HUES6 (cell line): ENCODE results near the gene CASP8AP2.
"Not testable (repeated sequence)": the region's sequence is repeated elsewhere in the genome, so short reads cannot be mapped to it uniquely, and the experiment has no call there.

Experiments
- H3K27ac ChIP-seq: 2 replicates; pipeline ENCODE4 v1.7.0; 2013; ENCODE audit warnings: low read depth, mild to moderate bottlenecking, low read length, inconsistent platforms
- H3K27me3 ChIP-seq: 2 replicates; pipeline ENCODE4 v1.6.1; 2013; ENCODE audit warnings: low read length; ENCODE audit not compliant: control insufficient read depth, insufficient read depth
- H3K36me3 ChIP-seq: 2 replicates; pipeline ENCODE4 v1.6.1; 2013; ENCODE audit warnings: low read length; ENCODE audit not compliant: control insufficient read depth, insufficient read depth
- H3K4me1 ChIP-seq: 2 replicates; pipeline ENCODE4 v1.6.1; 2013; ENCODE audit warnings: low read length; ENCODE audit not compliant: control insufficient read depth, insufficient read depth
- H3K4me3 ChIP-seq: 2 replicates; pipeline ENCODE4 v1.5.1; 2013; ENCODE audit warnings: low read depth, low read length
- H3K9ac ChIP-seq: one replicate; pipeline ENCODE4 v1.6.1; 2013; ENCODE audit warnings: mild to moderate bottlenecking, low read length
- H3K9me3 ChIP-seq: 2 replicates; pipeline ENCODE4 v1.6.1; 2013; ENCODE audit warnings: low read depth, low read length; ENCODE audit not compliant: control insufficient read depth, insufficient read depth

Gene CASP8AP2

DNA sequence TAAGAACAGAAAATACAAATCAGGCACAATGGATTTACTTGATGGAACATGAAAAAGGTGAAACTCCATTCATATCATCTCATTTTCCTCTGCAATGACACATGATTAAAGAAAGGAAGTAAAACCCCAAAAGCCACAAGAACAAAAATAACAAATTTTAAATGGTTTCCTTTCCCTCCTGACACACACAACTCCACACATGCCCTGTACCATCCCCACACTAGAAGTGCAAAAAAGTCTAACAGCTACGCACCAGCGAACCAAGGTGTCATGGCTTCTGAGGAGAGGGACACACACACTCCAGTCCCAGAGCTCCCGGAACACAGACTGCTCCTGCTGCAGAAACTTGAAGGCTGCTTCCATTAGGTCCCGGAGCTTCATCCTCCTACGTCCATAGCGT is 35.4 kb upstream of the CASP8AP2 start:
- Histone ChIP-seq H3K27me3 (no peaks in the 10 kb centered on the region), H3K9ac (no peak overlapping the region), H3K36me3 (peaks cover 86% of the 10 kb centered on the region), H3K4me1 (peaks cover 5% of the 10 kb centered on the region), H3K27ac (0 out of 2 replicates have a peak overlapping the region, but pooled peaks have one; percentile 6), H3K9me3 (no peaks in the 10 kb centered on the region), H3K4me3 (no peak overlapping the region)

DNA sequence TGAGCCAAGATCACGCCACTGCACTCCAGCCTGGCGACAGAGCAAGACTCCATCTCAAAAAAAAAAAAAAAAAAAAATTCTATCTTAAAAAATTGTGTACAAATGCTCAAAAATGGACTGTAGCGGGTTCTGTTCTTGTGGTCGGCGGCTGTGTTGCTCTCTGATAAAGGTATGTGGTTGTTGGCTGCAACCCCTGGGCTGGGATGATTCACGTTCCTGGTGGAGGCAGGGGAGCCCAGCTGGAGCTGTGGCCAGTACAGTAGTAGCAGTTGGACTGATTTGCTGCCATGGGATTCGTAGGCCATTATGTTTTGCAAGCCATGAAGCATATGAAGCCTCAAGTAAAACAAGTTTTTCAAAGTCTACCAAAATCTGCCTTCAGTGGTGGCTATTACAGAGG is 32.4 kb upstream of the CASP8AP2 start:
- Histone ChIP-seq H3K27me3 (no peaks in the 10 kb centered on the region), H3K4me3 (no peak overlapping the region), H3K9me3 (no peaks in the 10 kb centered on the region), H3K9ac (no peak overlapping the region), H3K27ac (no peak overlapping the region), H3K36me3 (peaks cover 78% of the 10 kb centered on the region), H3K4me1 (peaks cover 17% of the 10 kb centered on the region)

DNA sequence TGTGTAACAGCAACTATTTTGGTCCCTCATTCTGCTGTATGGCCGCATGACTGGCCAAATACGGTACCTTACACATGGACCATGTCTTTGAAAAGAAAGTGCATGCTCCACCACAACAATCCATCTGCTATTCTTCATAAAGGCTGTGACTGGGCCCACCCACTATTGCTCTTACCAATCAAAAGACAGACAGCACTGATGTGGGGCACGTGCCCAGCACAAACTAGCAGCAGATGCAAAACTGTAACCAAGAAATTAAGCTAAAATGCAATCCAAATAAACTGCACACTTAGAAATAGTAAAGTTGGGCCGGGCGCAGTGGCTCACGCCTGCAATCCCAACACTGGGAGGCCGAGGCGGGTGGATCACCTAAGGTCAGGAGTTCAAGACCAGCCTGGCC is 30.6 kb upstream of the CASP8AP2 start:
- peak overlapping the region; percentile 43 for H3K27ac ChIP-seq
- H3K4me1 ChIP-seq = peaks cover 17% of the 10 kb centered on the region
- H3K9ac ChIP-seq = no peak overlapping the region
- no peak overlapping the region for H3K4me3 ChIP-seq
- no peaks in the 10 kb centered on the region for H3K27me3 ChIP-seq
- H3K36me3 ChIP-seq = peaks cover 71% of the 10 kb centered on the region
- no peaks in the 10 kb centered on the region for H3K9me3 ChIP-seq

DNA sequence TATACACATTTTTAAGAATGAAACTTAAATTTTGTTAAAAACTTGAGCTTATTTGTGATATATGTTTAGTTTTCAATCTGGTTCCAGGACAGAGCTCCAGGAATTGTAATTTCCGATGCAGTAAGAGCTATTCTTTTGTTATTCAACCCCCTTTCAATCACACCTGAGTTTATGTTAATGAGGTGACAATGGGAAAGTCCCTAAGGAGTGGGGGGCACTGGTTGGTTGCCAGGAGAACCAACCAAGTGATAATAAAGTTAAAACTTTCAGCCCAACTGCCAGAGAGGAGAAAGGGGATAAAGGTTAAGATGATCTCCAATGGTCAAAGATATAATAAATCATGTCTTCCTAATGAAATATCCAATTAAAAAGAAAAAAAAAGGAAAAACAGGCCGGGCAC is 29.9 kb upstream of the CASP8AP2 start:
- H3K4me3 ChIP-seq = no peak overlapping the region
- peaks cover 65% of the 10 kb centered on the region for H3K36me3 ChIP-seq
- no peak overlapping the region for H3K9ac ChIP-seq
- no peaks in the 10 kb centered on the region for H3K27me3 ChIP-seq
- peak overlapping the region; percentile 43 for H3K27ac ChIP-seq
- H3K4me1 ChIP-seq = peaks cover 17% of the 10 kb centered on the region
- H3K9me3 ChIP-seq = no peaks in the 10 kb centered on the region

DNA sequence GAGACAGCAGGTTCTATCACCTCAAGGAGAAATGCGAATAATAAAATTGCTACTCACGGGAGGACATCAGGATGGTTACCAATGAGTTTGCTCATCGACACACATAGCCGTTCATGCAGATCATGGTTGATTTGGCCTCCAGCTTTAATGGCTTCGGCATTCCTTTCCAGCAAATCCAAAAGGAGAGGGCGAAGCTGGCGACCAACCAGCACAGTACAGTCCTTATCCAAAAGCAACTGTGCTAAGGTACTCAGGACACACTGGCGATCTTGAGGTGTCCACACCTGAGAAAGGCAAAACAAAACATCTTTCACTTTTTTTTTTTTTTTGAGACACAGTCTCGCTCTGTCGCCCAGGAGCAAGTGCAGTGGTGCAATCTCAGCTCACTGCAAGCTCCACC is 26.4 kb upstream of the CASP8AP2 start:
- Histone ChIP-seq H3K4me3 (no peak overlapping the region), H3K27ac (no peak overlapping the region), H3K9ac (no peak overlapping the region), H3K36me3 (peaks cover 40% of the 10 kb centered on the region), H3K9me3 (no peaks in the 10 kb centered on the region), H3K27me3 (no peaks in the 10 kb centered on the region), H3K4me1 (peaks cover 31% of the 10 kb centered on the region)

DNA sequence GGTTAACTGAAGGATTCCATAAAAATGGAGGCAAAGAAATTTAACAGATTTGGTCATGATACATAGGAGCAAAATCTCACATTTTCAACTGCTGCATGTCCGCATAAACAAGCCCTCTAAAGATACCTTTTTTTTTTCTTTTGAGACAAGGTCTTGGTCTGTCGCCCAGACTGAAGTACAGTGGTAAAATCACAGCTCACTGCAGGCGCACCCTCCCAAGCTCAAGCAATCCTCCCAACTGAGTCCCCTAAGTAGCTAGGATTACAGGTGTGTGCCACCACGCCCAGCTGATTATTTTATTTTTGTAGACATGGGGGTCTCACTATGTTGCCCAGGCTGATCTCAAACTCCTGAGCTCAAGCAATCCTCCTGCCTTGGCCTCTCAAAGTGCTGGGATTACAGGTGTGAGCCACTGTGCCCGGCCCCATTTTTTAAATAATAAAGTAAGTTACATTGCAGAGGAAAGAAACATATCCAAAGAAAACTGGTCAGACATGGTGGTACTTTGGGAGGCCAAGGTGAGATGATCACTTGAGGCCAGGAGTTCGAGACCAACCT is 23.8 kb upstream of the CASP8AP2 start:
- no peak overlapping the region for H3K4me3 ChIP-seq
- H3K9me3 ChIP-seq = no peaks in the 10 kb centered on the region
- peaks cover 18% of the 10 kb centered on the region for H3K4me1 ChIP-seq
- peaks cover 29% of the 10 kb centered on the region for H3K36me3 ChIP-seq
- no peaks in the 10 kb centered on the region for H3K27me3 ChIP-seq
- H3K27ac ChIP-seq = 0 out of 2 replicates have a peak overlapping the region, but pooled peaks have one; percentile 37
- H3K9ac ChIP-seq = no peak overlapping the region

DNA sequence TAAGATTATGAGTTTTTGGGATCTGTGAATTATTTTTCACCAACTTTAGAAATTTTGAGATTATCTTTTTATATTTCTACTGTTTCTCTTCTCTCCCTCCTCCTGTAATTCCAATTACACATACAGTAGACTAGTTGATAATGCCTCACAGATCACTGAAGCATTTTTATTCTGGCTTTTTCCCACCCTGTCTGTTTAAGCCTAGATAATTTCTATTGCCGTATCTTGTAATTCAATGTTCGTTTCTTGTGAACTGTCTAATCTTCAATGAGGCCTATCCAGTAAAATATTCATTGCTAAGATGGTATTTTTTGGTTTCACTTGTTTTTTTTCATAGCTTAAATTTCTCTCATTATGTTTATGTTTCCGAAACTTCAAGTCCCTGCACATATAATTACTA is 22.1 kb upstream of the CASP8AP2 start:
- no peaks in the 10 kb centered on the region for H3K9me3 ChIP-seq
- no peak overlapping the region for H3K27ac ChIP-seq
- H3K9ac ChIP-seq = no peak overlapping the region
- peaks cover 17% of the 10 kb centered on the region for H3K4me1 ChIP-seq
- no peak overlapping the region for H3K4me3 ChIP-seq
- peaks cover 14% of the 10 kb centered on the region for H3K36me3 ChIP-seq
- no peaks in the 10 kb centered on the region for H3K27me3 ChIP-seq

DNA sequence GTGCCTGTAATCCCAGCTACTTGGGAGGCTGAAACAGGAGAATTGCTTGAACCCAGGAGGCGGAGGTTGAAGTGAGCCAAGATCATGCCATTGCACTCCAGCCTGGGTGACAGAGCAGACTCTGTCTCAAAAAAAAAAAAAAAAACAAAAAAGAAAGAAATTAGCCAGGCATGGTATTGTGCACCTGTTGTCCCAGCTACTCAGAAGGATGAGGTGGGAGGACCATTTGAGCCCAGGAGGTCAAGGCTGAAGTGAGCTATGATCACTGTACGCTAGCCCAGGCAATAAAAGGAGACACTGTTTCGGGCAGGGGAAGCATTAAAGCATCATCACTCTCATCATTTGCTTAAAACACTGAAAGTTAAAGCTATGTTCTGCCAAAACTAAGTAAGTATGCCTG is 16.3 kb upstream of the CASP8AP2 start:
- Histone ChIP-seq H3K36me3 (peaks cover 18% of the 10 kb centered on the region), H3K4me1 (peaks cover 42% of the 10 kb centered on the region)
- H3K9me3 ChIP-seq, H3K4me3 ChIP-seq, H3K27ac ChIP-seq, H3K9ac ChIP-seq, H3K27me3 ChIP-seq: not testable (repeated sequence)

DNA sequence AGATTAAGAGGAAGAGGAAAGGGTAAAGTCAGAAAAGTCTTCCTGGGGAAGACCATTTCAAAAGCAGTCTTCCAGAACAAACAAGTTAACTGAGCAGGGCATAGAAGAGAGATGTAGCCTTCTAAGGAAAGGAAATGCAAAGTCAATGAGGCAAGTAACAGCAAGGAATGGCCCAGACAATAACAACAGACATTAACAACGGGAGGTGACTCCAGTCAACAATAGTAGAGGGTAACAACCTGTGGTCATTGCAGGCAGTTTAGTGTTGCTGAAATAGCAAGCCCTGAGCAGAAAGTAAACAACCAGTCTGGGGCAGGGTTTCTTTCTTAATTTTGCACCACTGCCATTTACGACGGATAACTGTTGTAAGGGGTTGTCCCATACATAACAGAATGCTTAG is 12.2 kb upstream of the CASP8AP2 start:
- H3K27ac ChIP-seq = peak overlapping the region; percentile 97

DNA sequence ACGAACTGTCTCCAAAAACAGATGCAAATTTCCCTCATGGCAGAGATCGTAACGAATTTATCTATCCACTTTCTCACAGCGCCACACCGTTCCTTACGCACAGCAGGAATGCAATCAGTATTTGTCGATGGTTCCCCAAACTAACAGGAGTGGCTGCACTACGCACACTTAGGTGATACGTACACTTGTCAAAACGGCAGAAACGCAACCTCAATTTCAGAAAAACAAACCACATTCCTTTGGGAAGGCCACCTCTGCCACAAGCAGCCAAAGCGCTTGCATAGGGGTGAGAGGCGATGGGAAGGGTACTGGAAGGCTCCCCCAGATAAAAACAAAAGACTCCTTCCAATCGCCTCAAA is 10.7 kb upstream of the CASP8AP2 start:
- Histone ChIP-seq H3K9ac (peak overlapping the region; percentile 99), H3K4me1 (peaks cover 39% of the 10 kb centered on the region), H3K27me3 (no peaks in the 10 kb centered on the region), H3K4me3 (peak overlapping the region; percentile 100), H3K9me3 (no peaks in the 10 kb centered on the region), H3K36me3 (peaks cover 12% of the 10 kb centered on the region; the same call in 1 of the 2 replicates), H3K27ac (peak overlapping the region; percentile 97)

More for the DNA sequence above, 12.2 kb upstream of the CASP8AP2 start:
- peak overlapping the region; percentile 99 for H3K9ac ChIP-seq
- no peaks in the 10 kb centered on the region for H3K9me3 ChIP-seq
- peak overlapping the region; percentile 100 for H3K4me3 ChIP-seq
- peaks cover 44% of the 10 kb centered on the region for H3K4me1 ChIP-seq
- H3K36me3 ChIP-seq = peaks cover 12% of the 10 kb centered on the region; the same call in 1 of the 2 replicates
- H3K27me3 ChIP-seq = no peaks in the 10 kb centered on the region

DNA sequence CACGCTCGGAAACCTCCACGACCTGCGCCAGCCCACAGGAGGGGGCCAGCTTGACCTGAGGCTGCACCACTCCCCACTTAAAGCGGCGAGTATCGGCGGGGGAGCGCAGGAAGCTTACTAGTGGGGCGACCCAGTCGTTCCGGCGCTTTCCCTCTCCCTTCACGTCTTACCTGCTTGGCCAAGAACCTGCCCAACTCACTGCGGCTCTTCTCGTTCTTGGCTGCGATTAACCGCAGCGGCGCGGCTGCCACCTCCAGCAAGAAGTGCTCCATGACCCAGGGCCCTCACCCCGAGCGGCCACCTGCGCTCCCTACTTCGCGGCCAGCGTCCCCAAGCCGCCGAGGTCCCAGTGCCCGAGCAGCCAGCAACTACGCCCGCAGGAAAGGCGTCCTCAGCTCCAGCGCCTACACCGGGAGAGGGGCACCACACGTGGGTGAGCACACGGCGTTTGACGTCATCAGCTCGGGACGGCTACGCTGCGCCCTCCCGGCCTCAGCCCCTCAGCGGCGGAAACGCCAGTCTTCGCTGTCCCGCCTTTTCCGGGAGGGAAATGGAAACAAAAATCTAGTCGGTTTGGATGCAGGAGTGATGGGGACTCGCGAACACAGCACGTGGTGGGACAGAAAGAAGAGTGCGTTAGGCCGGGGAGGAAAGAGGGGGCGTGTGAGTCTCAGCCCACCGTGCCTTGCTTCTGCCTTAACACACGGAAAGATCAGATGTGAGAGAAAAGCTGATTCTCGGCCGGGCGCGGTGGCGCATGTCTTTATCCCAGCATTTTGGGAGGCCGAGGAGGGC is 10.1 kb upstream of the CASP8AP2 start, which contains the start of gene MDN1:
Gene MDN1, minus strand, starts transcription at position 459 of the 795 bp plus-strand sequence. Its CDS starts 187 bp downstream, at position 272.
- Histone ChIP-seq H3K4me1 (peaks cover 33% of the 10 kb centered on the region), H3K27ac (peak within 1 kb of the TSS; percentile 97), H3K36me3 (peaks cover 11% of the 10 kb centered on the region; the same call in 1 of the 2 replicates), H3K27me3 (no peaks in the 10 kb centered on the region), H3K9me3 (no peaks in the 10 kb centered on the region), H3K9ac (peak within 1 kb of the TSS; percentile 99), H3K4me3 (peak within 1 kb of the TSS; percentile 100)
